Mesothelial cell of epicardium (in vitro differentiated cells): ENCODE measurements around the gene RAET1L. TPM values are rescaled to one million over a fixed set of nuclear protein-coding genes. Genes with fewer than 3 reads are reported as not detected.
A peak's percentile ranks its signal among the peaks of the same experiment; 100 is the strongest.
"Not testable (repeated sequence)": the region's sequence is repeated elsewhere in the genome, so short reads cannot be mapped to it uniquely, and the experiment has no call there.

Experiments used
- DNase-seq, 2 experiments: peaks; one replicate each; pipeline ENCODE4 v3.0.0; 2021; ENCODE audit warnings: low spot score in 2 of 2; ENCODE audit not compliant: unreplicated experiment in 2 of 2
- H3K27ac Mint-ChIP-seq: 2 replicates; pipeline ENCODE4 v1.8.0; 2021; ENCODE audit warnings: mixed read lengths
- H3K27me3 Mint-ChIP-seq: 2 replicates; pipeline ENCODE4 v1.8.0; 2021; ENCODE audit warnings: low read depth, mixed read lengths
- H3K36me3 Mint-ChIP-seq: 2 replicates; pipeline ENCODE4 v1.8.0; 2021; ENCODE audit warnings: mixed read lengths
- H3K4me1 Mint-ChIP-seq: 2 replicates; pipeline ENCODE4 v1.8.0; 2021; ENCODE audit warnings: mixed read lengths
- H3K4me3 Mint-ChIP-seq: 2 replicates; pipeline ENCODE4 v1.8.0; 2021; ENCODE audit warnings: mild to moderate bottlenecking, moderate library complexity, mixed read lengths
- H3K9me3 Mint-ChIP-seq: 2 replicates; pipeline ENCODE4 v1.8.0; 2021; ENCODE audit warnings: mixed read lengths
- total RNA-seq: library from RNA; stranded (reverse); gene quantifications from 3 replicates; pipeline ENCODE4 v1.2.1, GENCODE V29; 2021
- TF ChIP-seq, protein P1 (sequence below): fragments of 200-600 bp; sonication (generic); IDR thresholded peaks from one replicate; pipeline ENCODE4 v1.5.0; 2021; ENCODE audit warnings: antibody characterized with exemption; ENCODE audit not compliant: unreplicated experiment

Gene RAET1L
- total RNA-seq, 1 donor from 2014 or later: not detected

DNA sequence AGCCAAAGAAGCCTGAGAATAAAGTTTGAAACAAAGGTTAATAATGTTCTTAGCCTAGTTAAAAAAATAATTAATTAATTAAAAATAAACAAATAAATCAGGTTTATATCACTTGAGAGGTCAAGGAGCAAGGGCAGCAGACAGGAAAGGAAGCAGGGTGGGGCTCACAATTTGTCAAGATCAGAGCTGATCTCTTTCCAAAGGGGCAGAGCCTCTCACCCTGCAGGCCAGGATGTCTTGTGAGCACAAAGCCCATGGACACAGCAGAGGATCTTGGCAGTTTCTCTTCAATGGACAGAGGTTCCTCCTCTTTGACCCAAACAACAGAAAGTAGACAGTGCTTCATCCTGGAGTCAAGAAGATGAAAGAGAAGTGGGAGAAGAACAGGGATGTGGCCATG is 46.7 kb downstream of the RAET1L start:
- Mint-ChIP-seq H3K27ac (no peak overlapping the region), H3K4me1 (no peaks in the 10 kb centered on the region), H3K36me3 (no peaks in the 10 kb centered on the region), H3K4me3 (no peak overlapping the region), H3K9me3 (no peaks in the 10 kb centered on the region), H3K27me3 (peaks cover 98% of the 10 kb centered on the region)
- DNase-seq: no peak
- TF ChIP-seq, protein P1, sequence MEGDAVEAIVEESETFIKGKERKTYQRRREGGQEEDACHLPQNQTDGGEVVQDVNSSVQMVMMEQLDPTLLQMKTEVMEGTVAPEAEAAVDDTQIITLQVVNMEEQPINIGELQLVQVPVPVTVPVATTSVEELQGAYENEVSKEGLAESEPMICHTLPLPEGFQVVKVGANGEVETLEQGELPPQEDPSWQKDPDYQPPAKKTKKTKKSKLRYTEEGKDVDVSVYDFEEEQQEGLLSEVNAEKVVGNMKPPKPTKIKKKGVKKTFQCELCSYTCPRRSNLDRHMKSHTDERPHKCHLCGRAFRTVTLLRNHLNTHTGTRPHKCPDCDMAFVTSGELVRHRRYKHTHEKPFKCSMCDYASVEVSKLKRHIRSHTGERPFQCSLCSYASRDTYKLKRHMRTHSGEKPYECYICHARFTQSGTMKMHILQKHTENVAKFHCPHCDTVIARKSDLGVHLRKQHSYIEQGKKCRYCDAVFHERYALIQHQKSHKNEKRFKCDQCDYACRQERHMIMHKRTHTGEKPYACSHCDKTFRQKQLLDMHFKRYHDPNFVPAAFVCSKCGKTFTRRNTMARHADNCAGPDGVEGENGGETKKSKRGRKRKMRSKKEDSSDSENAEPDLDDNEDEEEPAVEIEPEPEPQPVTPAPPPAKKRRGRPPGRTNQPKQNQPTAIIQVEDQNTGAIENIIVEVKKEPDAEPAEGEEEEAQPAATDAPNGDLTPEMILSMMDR: no peak

DNA sequence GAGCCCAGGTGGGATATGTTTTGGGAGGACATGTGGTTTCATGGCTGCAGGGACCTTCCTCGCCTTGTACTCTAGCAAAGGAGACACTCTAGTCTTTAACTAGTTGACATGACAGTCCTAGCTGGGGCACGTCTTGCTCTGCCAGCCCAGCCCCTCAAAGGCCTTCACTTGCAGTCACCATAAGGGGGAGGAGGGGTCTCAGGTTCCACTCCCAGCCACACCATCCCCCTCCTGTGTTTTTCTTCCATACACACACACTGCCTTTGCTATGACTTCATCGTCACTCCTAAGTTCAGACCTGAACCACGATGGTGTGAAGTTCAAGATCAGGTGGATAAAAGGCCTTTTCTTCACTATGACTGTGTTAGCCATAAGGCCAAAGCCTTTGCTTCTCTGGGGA is 48.1 kb downstream of the RAET1L start:
- Mint-ChIP-seq H3K4me3 (no peak overlapping the region), H3K27me3 (peaks cover 96% of the 10 kb centered on the region)
- no peak for DNase-seq

GRCh38 chr6:149975400-149975799 is 49.9 kb downstream of the RAET1L start:
- no peaks in the 10 kb centered on the region for H3K9me3 Mint-ChIP-seq

More for the DNA sequence above, 48.1 kb downstream of the RAET1L start:
- no peak overlapping the region for H3K27ac Mint-ChIP-seq
- no peaks in the 10 kb centered on the region for H3K4me1 Mint-ChIP-seq
- H3K36me3 Mint-ChIP-seq: no peaks in the 10 kb centered on the region
- TF ChIP-seq, protein P1: no peak
- no peaks in the 10 kb centered on the region for H3K9me3 Mint-ChIP-seq

GRCh38 chr6:149974825-149975224 is 50.5 kb downstream of the RAET1L start:
- Mint-ChIP-seq H3K36me3 (no peaks in the 10 kb centered on the region), H3K27ac (no peak overlapping the region), H3K27me3 (peaks cover 95% of the 10 kb centered on the region), H3K4me1 (no peaks in the 10 kb centered on the region), H3K4me3 (no peak overlapping the region), H3K9me3 (no peaks in the 10 kb centered on the region)
- TF ChIP-seq, protein P1: no peak
- peak in 1 of 2 experiments; percentile 10 for DNase-seq

More at GRCh38 chr6:149975400-149975799, 49.9 kb downstream of the RAET1L start:
- peak in 1 of 2 experiments; percentile 7 for DNase-seq
- Mint-ChIP-seq H3K4me1 (no peaks in the 10 kb centered on the region), H3K4me3 (no peak overlapping the region), H3K27me3 (peaks cover 95% of the 10 kb centered on the region), H3K27ac (no peak overlapping the region), H3K36me3 (no peaks in the 10 kb centered on the region)
- TF ChIP-seq, protein P1: no peak

GRCh38 chr6:149974394-149974793 is 50.9 kb downstream of the RAET1L start:
- DNase-seq, H3K4me3 Mint-ChIP-seq, H3K4me1 Mint-ChIP-seq, H3K27ac Mint-ChIP-seq, H3K36me3 Mint-ChIP-seq, H3K9me3 Mint-ChIP-seq: not testable (repeated sequence)
- peaks cover 95% of the 10 kb centered on the region for H3K27me3 Mint-ChIP-seq

DNA sequence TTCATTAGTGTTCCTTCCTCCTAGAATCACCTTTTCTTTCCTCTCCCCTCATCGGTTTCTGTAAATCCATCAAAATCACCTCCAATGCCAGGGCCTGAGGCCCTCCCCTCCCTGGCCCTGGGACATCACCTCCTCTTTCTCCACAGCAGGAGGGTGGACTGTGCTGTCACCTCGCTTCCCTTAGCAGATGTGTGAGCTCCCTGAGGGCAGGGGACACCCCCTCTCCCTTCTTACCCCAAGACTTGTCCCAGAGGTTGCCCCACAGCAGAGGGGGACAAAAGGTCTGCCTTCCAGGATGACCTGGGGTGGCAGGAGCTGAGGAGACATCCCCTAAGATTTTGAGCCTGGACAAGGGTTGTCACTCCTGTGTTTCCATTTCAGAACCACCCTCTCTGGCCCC is 55.7 kb downstream of the RAET1L start:
- Mint-ChIP-seq H3K27ac (no peak overlapping the region), H3K27me3 (peaks cover 96% of the 10 kb centered on the region), H3K36me3 (no peaks in the 10 kb centered on the region), H3K4me3 (no peak overlapping the region), H3K4me1 (peaks cover 7% of the 10 kb centered on the region), H3K9me3 (no peaks in the 10 kb centered on the region)
- DNase-seq: no peak
- TF ChIP-seq, protein P1: no peak

DNA sequence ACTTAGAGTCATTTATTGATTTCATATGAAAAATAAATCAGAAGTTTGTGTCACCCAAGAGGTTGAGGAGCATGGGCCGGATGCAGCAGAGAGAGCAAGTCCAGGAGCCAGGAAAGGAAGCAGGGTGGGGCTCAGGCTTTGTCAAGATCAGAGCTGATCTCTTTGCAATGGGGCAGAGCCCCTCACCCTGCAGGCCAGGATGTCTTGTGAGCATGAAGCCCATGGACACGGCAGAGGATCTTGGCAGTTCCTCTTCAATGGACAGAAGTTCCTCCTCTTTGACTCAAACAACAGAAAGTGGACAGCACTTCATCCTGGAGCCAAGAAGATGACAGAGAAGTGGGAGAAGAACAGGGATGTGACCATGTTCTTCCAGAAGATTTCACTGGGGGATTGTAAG is 56.4 kb downstream of the RAET1L start:
- Mint-ChIP-seq H3K27me3 (peaks cover 96% of the 10 kb centered on the region), H3K4me1 (peaks cover 12% of the 10 kb centered on the region)
- H3K4me3 Mint-ChIP-seq, H3K9me3 Mint-ChIP-seq, H3K36me3 Mint-ChIP-seq, H3K27ac Mint-ChIP-seq, DNase-seq: not testable (repeated sequence)
